ENCODE measurements around the gene GSDME.

The GSDME gene

DNA sequence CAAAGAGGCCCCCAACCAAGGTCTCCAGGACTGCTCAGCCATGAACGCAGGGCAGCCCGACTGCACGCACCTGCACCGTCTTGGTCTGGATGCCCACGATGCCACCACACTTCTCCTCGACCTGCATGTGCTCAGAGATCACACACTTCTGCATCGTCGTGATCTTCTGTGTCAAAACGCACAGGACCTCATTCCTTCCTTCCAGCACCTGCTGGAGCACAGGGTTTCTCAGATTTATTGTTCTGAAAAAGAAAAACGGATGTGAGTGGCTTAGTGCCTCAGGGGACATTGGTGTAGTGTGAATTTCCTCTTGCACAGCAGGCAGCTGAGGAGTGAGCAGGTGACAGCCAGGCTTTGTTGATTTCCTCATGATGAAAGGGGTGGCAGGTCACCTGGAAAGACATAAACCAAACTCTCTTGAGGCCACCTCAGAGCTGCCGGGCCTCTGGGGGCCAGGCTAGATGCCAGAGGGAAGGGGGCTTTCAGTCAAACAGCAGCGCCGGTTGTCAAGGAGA lies 38.2 kb downstream of the GSDME start:
- DNase-seq, result no peak

DNA sequence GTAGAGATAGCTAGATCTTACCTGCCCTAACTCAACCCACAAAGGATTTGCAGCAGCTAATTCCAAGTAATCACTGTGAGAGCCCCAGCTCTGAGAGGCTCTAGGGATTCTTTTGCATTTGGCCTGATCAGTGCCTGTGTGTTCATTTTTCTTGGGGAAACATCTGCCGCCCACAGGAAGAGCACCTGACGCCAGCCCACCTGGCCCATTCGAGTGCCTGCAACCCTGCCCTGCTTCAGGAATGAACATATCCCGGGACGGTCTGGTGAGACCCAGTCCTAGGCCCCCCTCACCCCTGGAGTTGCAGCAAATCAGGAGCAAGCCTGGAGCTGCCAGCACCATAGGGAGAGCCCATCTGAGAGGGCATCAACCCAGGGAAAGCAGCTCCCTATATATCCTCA lies 38.8 kb downstream of the GSDME start:
- no peak for DNase-seq

DNA sequence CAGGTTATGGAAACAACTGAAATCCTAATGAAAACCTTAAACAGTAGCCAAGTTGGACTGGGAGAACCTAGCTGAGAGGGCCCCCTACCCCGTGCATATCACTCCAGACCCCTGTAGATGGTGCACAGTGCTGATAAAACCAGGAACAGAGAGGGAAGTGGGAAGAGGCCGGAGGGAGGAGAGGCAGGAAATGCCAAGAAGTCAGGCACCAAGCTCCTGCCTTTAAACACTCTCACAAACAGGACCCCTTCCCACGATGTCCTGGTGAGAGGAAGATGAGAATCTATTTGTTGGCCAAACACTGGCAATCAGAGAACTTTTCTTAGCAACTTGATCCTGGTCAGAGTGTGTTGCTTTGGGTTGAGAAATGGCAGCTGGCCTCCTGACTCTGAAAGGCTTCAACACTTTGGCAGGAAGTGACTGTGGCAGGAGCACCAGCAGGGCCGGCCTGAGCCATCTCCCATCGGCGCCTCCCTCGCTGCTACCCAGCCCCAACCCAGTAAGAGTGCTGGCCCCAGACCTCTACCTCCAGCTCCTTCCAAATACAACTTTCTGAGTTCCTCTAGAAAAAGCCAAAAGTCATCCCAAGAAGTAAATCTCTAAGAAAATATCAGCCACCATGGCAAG lies 39.5 kb downstream of the GSDME start:
- no peak for DNase-seq

DNA sequence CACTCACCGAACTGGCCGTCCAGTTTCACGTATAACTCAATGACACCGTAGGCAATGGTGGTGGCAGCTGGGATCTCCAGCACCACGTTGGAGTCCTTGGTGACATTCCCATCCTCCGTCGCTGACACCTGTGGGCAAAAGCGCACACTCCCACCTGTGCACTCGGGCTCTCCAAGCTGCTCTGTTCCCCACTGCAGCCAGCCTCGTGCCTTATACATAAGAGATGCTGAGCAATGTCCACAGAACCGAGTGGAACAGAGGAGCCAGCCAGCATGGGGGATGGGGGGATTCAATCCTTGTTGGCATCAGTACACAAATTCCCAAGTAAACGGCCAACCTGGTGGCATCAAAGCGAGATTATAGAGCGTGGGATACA lies 40.0 kb downstream of the GSDME start:
- no peak for DNase-seq

DNA sequence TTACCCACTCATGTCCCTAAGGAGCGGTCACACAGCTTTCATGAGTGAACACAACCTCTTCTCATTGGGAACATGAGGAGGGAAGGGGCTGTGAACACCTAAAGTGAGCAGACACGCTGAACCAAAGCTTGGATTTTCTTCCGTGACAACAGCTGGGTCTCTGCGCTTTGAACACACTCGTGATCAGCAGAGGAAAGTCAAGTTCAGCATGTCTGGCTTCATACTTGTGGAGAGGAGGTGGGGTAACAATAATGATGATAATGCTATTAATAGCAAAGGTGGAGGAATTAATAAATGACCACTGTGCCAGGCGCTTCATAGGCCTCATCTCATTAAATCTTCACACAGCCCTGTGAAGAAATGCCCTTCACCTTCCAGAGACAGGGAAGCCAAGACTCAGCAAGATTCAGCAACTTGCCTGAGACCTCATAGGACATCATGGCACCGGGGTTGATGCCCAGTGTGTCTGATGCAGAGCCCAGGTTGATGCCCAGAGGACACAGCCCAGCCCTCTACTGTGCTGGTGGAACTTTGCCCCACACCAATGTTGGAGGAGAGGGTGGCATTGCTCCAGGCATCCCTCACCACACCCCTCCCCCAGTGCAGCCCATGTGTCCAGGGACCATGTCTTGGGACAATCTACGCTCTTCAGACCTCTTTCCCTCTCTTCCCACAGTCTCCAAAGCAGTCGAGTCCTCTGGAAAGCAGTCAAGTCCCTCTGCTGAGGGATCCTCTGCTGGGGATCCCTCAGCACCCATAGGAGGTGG lies 40.6 kb downstream of the GSDME start:
- no peak for DNase-seq

DNA sequence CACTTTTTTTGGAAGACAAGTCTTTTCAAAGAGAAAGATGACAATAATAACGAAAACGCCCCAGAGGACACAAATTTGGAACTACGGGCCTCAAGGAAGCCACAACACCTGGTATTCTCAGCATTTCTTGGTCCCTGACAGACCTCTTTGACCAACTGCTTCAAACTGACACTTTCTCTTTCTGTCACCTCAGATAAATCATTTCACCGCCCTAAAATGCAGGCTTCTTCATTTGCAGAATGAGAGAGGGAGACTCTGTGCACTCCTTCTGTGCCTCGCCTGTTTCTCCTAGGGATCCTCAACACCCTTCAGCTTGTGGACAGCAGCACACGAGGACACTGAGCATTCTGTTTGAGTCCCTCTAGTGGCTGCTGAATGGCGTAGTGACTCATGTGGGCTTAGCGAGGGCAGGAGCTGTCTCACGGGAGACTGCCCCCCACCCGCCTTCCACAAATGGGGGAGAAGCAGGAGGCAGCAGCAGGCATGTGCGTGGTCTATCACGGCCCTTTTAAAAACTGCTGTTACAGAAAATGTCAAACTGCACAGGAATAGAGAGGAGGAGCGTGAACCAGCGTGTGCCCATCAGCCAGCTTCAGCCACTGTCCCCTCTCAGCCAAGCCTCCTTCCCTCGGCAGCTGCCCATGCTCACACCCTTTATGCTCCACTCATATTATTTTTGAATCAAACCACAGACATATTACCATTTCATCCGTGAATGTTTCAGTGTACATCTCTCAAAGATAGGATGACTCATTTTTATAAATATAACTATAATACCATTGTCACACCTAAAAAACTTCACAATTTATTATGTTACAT lies 41.4 kb downstream of the GSDME start:
- no peak for DNase-seq

DNA sequence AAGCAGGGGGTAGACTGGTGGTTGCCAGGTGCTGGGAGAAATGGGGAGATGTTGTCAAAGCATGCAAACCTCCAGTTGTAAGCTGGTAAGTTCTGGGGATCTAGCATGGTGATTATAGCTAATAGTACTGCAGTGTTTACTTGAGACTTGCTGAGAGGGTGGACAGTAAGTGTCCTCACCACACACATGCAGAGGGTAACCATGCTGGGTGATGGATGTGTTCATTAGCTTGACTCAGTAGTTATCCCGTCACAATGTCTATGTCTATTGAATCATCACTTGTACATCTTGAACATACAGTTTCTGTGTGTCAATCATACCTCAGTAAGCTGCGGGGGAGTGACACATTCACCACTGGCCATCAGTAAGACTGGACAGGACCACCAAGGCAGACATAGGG lies 42.1 kb downstream of the GSDME start:
- no peak for DNase-seq

DNA sequence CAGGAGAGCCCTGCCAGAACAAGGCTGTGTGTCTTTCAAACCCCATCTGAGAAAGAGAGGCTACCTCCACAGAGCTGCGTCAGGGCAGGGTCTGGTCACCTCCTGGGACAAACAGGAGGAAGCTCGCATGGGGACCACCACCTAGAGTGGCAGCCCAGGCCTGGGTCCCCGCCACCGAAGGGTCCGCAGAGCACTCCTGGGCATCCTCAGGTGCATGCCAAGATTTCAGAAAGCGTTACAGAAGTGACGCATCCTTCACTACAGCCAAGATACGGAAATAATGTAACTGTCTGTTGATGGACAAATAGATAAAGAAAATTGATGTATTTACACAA lies 42.6 kb downstream of the GSDME start:
- no peak for DNase-seq

DNA sequence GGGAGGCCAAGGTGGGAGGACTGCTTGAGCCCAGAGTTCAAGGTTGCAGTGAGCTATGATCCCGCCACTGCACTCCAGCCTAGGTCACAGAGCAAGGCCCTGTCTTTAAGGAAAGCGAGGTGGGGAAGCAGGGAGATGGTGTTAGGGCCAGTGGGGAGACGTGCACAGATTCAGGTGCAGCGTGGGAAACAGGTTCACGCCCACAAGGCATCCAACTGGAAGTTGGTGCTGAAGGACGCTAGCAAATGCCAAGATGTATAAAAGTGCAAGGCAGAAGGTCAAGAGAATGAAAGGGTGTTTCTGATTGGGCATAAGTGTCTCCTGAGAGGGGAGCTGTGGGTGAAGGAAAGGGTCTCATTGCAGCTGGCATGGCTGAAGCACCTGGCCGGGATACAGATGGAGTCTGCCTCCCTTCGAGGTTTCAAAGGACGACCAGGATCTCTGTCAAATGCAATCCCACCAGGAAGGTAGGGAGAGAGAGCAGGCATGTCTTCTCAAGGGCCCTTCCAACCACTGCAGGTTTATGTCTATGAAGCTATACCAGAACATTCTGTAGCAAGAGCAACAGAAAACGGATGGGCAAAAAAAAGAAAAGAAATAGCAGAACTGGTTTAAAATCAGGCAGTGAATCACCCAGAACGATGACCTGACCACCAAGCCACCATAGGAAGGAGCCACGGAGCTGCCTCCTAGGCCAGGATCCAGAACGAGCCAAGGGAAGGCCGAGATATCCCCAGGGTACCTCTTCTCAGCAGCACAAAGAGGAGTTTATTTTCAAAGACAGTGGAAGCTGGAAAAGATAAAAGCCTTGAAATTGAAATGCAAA lies 43.2 kb downstream of the GSDME start:
- DNase-seq, result no peak

DNA sequence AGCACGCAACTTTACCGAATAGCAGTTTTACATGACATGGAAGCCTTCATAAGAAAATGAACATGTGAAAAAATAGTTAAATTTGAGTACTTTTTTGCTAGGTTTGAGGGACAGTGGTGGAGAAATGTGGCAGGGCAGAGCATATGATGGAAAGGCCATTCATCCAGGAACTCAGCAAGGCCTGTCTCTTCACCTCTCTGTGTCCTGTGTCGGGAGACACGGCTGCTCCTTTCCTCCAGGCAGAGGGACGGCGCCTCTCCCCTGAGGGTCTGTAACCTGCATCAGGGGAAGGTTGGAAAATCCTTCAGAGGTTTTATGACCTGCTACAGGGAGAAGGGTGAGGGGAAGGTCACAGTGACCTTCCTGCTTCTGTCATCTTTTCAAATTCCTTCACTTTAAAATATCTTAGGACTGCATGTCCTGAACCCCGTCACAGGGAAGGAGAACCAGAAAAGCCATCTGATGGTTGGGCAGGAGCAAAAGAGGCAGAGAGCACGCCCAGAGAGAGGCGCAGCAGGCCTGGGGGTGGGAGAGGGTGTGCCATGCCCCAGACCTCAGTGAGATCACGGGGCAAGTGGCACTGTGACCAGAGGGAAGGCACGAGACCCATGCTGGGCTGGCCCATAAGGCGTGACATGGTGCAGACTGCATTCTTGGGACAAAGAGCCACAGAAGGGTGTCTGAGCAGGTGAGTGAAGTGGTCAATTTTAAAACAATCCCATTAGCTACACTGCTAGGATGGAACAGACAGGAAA lies 44.0 kb downstream of the GSDME start:
- no peak for DNase-seq

DNA sequence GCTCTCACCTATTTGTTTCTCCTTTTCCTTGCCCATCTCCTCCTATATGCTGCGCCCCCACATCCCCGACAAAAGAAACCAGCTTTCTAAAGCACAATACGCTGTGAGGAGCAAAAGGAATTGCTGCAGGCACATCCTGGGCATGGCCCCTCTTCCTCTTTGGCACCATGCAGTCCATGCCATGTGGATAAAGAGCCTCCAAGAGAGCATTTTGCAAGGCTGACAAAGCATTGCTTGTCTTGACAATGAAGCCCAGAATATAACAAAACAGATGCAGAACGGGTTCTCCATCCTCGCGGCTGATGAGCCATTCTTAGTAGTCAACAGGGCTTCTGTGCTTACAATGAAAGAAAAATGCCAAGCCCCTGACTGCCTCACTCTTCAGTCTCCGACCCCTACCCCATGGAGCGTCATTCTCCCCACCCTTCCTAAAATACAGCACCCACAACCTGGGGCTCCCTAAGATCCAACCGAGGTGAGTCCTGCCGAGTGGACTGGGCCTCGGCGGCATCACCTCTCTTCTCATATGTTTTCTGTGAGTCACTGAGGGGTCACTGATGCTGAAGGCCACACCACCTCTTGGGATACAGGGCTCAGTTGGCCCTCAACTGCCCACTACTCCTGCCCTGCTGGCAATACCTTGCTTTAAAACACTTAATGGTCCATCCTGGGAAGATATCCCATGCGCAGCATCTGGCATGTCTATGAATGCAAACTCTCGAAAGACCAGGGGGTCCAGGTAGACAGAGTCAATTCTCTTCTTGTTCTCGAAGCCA lies 47.5 kb downstream of the GSDME start:
- no peak for DNase-seq

DNA sequence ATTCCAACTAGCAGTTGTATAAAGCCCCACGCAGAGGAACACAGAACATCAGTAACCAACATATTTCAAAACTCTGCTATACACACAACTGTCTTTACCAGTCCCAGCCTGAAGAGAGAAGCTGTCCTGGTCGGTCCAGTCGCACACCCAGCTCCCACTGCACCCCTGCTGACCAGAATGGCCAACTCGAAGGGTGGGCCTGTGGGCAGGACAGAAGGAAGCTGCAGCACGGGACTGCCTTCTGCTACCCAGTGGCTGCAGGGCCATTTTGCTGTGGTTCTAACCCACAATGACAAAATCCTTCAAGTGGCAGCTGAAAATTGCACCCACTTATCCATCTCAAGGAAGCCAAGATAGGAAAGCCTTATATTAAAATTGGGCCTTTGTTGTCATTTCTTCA lies 48.2 kb downstream of the GSDME start:
- DNase-seq, result no peak

DNA sequence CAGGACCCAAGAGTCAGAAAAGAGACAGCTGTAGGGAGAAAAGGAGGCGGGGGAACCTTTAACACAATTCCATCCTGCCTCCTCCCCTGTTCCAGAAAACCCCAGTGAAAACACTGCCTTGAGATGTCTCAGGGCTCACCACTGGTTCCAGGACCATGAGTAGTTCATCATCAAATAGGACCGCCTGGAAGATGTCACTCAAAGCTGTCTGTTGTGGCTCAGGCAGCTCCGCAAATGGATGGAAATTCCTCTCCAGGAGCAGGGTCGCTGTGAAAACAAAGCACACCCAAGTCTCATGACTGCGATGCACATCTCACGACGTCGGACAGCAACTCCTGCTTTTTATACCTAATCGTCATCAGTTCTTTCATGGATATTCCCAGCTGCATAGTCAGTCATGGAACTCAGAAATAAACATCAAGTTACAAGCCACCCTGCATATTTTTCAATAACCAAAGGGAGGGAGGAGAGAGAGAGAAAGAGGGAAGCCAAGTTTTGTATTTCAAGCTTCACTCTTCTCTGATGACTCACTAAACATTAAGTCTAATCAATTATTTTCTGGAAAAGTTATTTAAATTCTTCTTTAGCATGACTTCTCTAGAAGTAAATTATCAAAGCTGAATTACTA lies 49.2 kb downstream of the GSDME start:
- no peak for DNase-seq

DNA sequence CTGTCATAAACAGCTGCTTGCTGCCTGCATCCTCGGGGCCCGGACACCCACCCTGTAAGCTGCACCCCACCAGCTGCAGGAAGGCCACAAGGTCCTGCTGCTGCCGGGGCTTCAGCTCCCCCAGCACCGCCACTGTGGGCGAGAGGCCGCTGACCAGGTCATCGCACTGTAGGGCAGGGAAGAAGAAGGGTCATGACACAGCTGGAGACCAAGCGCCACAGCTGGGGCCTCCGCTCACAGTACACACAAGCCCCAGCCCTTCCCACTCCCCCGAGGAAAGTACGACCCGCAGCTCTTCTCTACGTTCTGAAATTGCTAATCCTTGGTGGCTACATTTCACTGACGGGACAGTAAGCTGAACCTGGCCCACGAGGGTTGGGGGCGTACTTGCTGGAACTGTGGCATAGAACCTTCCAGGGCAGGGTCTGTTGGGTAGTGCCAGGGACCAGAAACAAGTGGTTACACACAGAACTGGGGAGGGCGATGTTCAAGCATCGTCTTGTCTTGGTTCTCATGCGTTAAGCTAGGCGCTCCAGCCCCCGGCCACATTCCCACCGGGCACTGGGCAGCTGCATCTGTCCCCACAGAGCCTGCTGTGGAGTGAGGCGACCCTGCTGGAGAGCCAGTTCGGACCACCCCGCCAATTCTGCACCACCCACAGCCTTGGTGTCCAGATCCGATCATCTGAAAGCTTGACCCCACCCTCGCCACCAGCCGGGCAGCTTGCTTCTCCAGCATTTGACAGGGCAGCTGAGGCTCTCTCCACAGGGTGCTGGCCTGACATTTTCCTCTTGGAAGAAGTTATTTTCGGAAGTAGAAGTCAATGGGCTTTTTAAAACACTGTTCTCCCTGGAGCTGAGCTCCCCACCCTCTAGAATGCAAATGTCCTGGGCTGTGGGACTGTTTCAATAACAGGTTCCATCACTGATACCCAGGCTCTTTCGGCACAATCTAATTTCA lies 50.8 kb downstream of the GSDME start:
- no peak for DNase-seq

DNA sequence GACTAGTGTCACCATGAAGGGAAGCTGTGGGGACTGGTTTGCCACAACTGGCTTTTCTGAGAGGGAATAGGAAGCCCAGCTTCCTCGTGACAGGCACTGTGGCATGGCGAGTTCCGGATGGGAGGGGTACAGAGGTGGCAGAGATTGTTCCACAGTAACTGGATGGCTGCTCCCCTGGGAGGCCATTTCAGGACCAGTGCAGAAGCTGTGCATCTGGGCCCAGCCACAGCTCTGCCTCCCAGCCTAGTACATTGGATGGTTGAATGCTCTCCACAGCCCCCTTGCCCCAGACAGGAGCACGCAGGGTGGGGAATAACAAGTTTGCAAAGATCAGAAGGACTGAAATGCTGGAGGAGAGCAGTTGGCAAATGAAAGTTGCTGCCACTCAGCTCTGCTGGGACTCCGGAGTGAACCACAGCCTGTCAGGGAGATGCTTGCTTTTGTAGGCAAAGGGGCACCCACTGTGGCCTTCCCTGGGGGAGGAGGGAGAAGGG lies 51.8 kb downstream of the GSDME start:
- no peak for DNase-seq

DNA sequence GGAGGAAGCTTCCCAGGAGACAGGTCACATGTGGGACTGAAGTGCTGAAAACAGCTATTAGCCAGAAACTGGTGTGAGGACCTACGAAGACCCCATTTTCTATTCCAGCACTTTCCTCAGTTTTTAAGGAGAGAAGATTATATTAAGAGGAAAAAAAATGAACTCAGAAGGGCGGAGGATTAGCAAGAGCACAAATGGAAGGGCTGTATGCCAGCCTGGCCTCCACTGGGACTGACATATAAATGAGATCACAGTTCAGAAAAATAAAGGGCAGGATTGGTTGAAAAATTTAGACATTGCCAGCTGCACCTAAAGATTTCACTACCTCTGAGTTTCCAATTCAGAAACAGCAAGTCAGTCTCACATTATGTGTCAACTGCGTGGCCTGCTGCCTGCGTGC lies 53.0 kb downstream of the GSDME start:
- no peak for DNase-seq

DNA sequence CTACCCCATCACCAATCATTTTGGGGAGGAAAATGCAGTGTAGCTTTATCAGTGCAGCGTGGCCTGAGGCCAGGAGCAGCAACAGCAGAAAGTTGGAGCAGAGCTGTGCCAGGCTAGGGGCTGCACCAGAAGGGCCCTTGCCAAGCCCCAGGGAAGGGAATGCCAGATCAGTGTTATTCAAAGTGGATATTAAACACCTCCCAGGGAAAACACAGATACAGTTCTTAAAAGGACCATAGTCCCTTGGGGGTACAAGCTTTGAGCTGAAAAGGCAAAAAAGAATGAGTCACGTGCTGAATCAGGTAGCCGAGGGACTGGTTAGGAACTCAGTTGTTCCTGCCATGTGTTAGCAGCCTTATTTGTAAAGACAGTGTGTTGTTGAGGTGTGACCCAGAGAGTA lies 54.0 kb downstream of the GSDME start:
- DNase-seq, result no peak

DNA sequence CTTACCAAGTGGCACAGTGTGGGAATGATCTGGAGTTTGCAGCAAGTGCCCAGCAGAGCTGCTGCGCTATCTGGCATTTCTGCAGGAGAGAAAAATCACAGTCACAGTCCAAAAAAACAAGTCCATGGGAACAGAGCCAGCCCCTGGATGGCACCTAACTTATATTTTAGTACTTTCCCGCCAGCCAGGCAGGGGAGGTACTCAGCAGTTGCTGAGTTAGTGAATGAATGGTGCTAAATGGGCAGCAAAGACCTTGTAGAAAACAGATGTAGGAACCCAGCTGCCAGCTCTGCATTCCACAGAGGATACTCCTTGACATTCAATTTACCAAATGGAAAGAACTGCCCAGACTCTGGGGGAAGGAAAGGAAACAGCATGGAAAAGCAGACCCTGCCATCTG lies 54.5 kb downstream of the GSDME start:
- no peak for DNase-seq

Measured in activated naive CD4-positive, alpha-beta T cell treated with Interleukin-2 at 50 U/mL for 16 hours (primary cell).